A172 (cell line): ENCODE results near the gene CLDN18. TPM values are rescaled to one million over a fixed set of nuclear protein-coding genes. Genes with fewer than 3 reads are reported as not detected.
A peak's percentile ranks its signal among the peaks of the same experiment; 100 is the strongest.

Experiments
- DNase-seq: peaks from one replicate; pipeline ENCODE4 v3.0.0-alpha.2; 2015; ENCODE audit warnings: low spot score
- total RNA-seq: library from RNA; depleted of rRNA; stranded (reverse); fragments of >200 nt; shearing (Covaris generic); gene quantifications from 2 replicates; pipeline ENCODE4 v1.2.3, GENCODE V29; 2014; rRNA removed

CLDN18 gene
- total RNA-seq, 1 experiment from 2014 or later = 0.07 TPM

- DNase-seq = no peak
Observed at GRCh38 chr3:138062626-138063025, 52.7 kb downstream of the CLDN18 start.

GRCh38 chr3:138063416-138063815, 53.5 kb downstream of the CLDN18 start:
- no peak for DNase-seq

GRCh38 chr3:138065949-138066348, 56.0 kb downstream of the CLDN18 start:
- no peak for DNase-seq

GRCh38 chr3:138066383-138066782, 56.4 kb downstream of the CLDN18 start:
- no peak for DNase-seq

- DNase-seq = no peak
Observed at GRCh38 chr3:138066972-138067371, 57.0 kb downstream of the CLDN18 start.

- no peak for DNase-seq
Observed at GRCh38 chr3:138068046-138068445, 58.1 kb downstream of the CLDN18 start.

GRCh38 chr3:138068579-138069174, 58.7 kb downstream of the CLDN18 start:
- peak; percentile 63 for DNase-seq

GRCh38 chr3:138070006-138070405, 60.0 kb downstream of the CLDN18 start:
- DNase-seq = no peak

GRCh38 chr3:138072796-138073195, 62.8 kb downstream of the CLDN18 start:
- peak; percentile 17 for DNase-seq

- peak; percentile 57 for DNase-seq
Observed at GRCh38 chr3:138078096-138078495, 68.1 kb downstream of the CLDN18 start.

- DNase-seq = peak; percentile 98
Observed at GRCh38 chr3:138078901-138079344, 69.0 kb downstream of the CLDN18 start.

- no peak for DNase-seq
Observed at GRCh38 chr3:138079901-138080300, 69.9 kb downstream of the CLDN18 start.

GRCh38 chr3:138081371-138082084, 71.6 kb downstream of the CLDN18 start:
- peak; percentile 57 for DNase-seq

GRCh38 chr3:138082085-138082991, 72.4 kb downstream of the CLDN18 start:
- peak; percentile 95 for DNase-seq

- peak; percentile 10 for DNase-seq
Observed at GRCh38 chr3:138082992-138083386, 73.0 kb downstream of the CLDN18 start.

Other genes with a start within 250 kb of the CLDN18 start
- gene SOX14, start 245.8 kb upstream of the CLDN18 start, total RNA-seq = not detected in 2 replicates
- gene DZIP1L, start 105.4 kb downstream of the CLDN18 start, total RNA-seq = 10.7 and 14.4 TPM in 2 replicates
- gene A4GNT, start 122.2 kb downstream of the CLDN18 start, total RNA-seq = not detected in 2 replicates
- gene DBR1, start 164.8 kb downstream of the CLDN18 start, total RNA-seq = 32.2 and 42.6 TPM in 2 replicates
- 45.7 and 65.1 TPM in 2 replicates for gene ARMC8, start 177.1 kb downstream of the CLDN18 start, total RNA-seq